Heart right ventricle (tissue), 16 donors: Measurements from ENCODE around the gene MBOAT2. TPM values are rescaled to one million over a fixed set of nuclear protein-coding genes. Genes with fewer than 3 reads are reported as not detected.

ENCODE experiments used
- ATAC-seq, 8 donors: fragments of 200-7000 bp; cut with Tn5 transposase; one replicate each; pipeline ENCODE4 v1.9.1; 2020; ENCODE audit warnings: mild to moderate bottlenecking in 8 of 8, moderate library complexity in 8 of 8, moderate number of reproducible peaks in 1 of 8
- DNase-seq, 2 donors: peaks; one replicate each; pipeline ENCODE4 v3.0.0-alpha.2; 2020
- H3K27ac ChIP-seq, 10 donors: fragments of 200-600 bp; sonication (generic) in 2 of 10; one replicate each; pipeline versions ENCODE4 v1.5.0 to v1.8.0; 2020 to 2022; ENCODE audit warnings: mild to moderate bottlenecking in 3 of 10
- H3K27me3 ChIP-seq, 7 donors: fragments of 200-600 bp; one replicate each; pipeline ENCODE4 v1.8.0; 2021 to 2022; ENCODE audit warnings: mild to moderate bottlenecking in 2 of 7
- H3K36me3 ChIP-seq, 9 donors: fragments of 200-600 bp; sonication (generic) in 1 of 9; one replicate each; pipeline versions ENCODE4 v1.5.0 to v1.8.0; 2020 to 2022; ENCODE audit warnings: mild to moderate bottlenecking in 2 of 9
- H3K4me1 ChIP-seq, 9 donors: fragments of 200-600 bp; sonication (generic) in 1 of 9; one replicate each; pipeline versions ENCODE4 v1.5.0 to v1.8.0; 2020 to 2022; ENCODE audit warnings: mild to moderate bottlenecking in 4 of 9
- H3K4me3 ChIP-seq, 10 donors: fragments of 200-600 bp; sonication (generic) in 2 of 10; one replicate each; pipeline versions ENCODE4 v1.5.0 to v1.8.0; 2020 to 2022; ENCODE audit warnings: mild to moderate bottlenecking in 7 of 10, moderate library complexity in 2 of 10
- H3K9me3 ChIP-seq, 11 donors: fragments of 200-600 bp in 10 of 11; sonication (generic) in 2 of 11; one replicate each; pipeline versions ENCODE4 v1.5.0 to v1.8.0; 2013 to 2022; ENCODE audit warnings: mild to moderate bottlenecking in 2 of 11, control low read depth in 1 of 11, moderate library complexity in 1 of 11
- CTCF ChIP-seq, 9 donors: fragments of 200-600 bp; sonication (generic) in 2 of 9; IDR thresholded peaks; one replicate each; pipeline versions ENCODE4 v1.5.0 to v1.8.0; 2021 to 2022; ENCODE audit warnings: antibody characterized with exemption in 9 of 9, mild to moderate bottlenecking in 5 of 9, moderate library complexity in 1 of 9
- WGBS, 2 donors: extraction: QIAGEN DNeasy Blood & Tissue Kit; methylation state at CpG; one replicate each; pipeline ENCODE4 v1.1.7; 2013; ENCODE audit warnings: inconsistent platforms in 1 of 2; 5-methylcytosine and 5-hydroxymethylcytosine counted together
- intact Hi-C, 10 donors: fragments of 100-400 bp; cut with DNase I; formaldehyde crosslinking; loops; one replicate each; pipeline versions ENCODE4 v1.11.1 to v1.14.2; 2022
- polyA plus RNA-seq, 2 donors: library from polyadenylated mRNA; stranded (reverse); fragments of 200-250 nt; gene quantifications; one replicate each; pipeline ENCODE4 v1.2.3, GENCODE V29; 2013
- total RNA-seq, 10 donors: library from RNA; stranded (reverse); fragmentation: NEBNext Ultra II Directional in 3 of 10; extraction: Animal tissue kit (Norgen Biotek cat#: 25700) in 3 of 10; gene quantifications; one replicate each; pipeline versions ENCODE4 v1.2.1 to v1.2.4, GENCODE V29; 2021 to 2023
- donor health status: Arrhythmogenic right ventricular cardiomyopathy.
- donor health status: ischemic (EF 13 %, LVEDD 7.1; RV severe dilation, severe dysfunction).
- donor health status: healthy with polysubstance abuse.
- donor health status: DM: no; HTN: yes; CAD: no.
- donor health status: DM: no; HTN: no; CAD: no.
- donor health status: ischemic (EF 25% LVEDD 6.9; RV normal size, moderate dysfunction).
- donor health status: ischemic (EF 25% LVEDD 5.7; RV mildly dilated, moderate dysfunction).
- donor health status: healthy.
- donor health status: DM: yes; HTN: yes; CAD: no.
- donor health status: Ischemic cardiomyopathy.
- donor health status: ischemic (EF 35%, LVEDD 5.7; RV mildly dilated, moderate dysfunction).
- donor health status: nonischemic (EF 11% LVEDD 7.7; RV severe dilation, severe dysfunction).
- donor health status: DM: yes; HTN: yes; CAD: no.
- donor health status: PGD.
- donor health status: ischemic (EF 29% LVEDD 5.4; RV normal size, mild dysfunction).
- donor health status: nonischemic (EF 23%, LVEDD 6.1; RV moderate dilation, normal function).

The MBOAT2 gene
- total and polyA plus RNA-seq, 12 donors, result 6.3 to 35.3 (median 18.4) TPM

- Histone ChIP-seq H3K27ac (no peak overlapping the region), H3K4me3 (no peak overlapping the region), H3K27me3 (no peaks in the 10 kb centered on the region), H3K4me1 (peaks cover 0 to 3% (median 0%) of the 10 kb centered on the region in 9 donors), H3K9me3 (no peaks in the 10 kb centered on the region), H3K36me3 (peaks cover 0 to 24% (median 0%) of the 10 kb centered on the region in 9 donors)
- TF ChIP-seq CTCF (IDR thresholded peaks at IDR 0.05), result no peak
- ATAC-seq (peak in 4 of 8 donors; percentile 14 to 49 (median 30)), DNase-seq (no peak)
- 71 to 73% methylated on average over 10 of the region's 10 CpGs for WGBS, 2 donors
- intact Hi-C loops, result no loop called here
Observed at GRCh38 chr2:8863331-8863953, 140.0 kb downstream of the MBOAT2 start.

GRCh38 chr2:8862230-8862629 lies 141.3 kb downstream of the MBOAT2 start:
- WGBS, 2 donors, result 73 to 82% methylated on average over 7 of the region's 7 CpGs
- Histone ChIP-seq H3K27me3 (no peaks in the 10 kb centered on the region), H3K4me3 (no peak overlapping the region), H3K4me1 (peaks cover 0 to 9% (median 0%) of the 10 kb centered on the region in 9 donors), H3K27ac (no peak overlapping the region), H3K9me3 (no peaks in the 10 kb centered on the region), H3K36me3 (peaks cover 0 to 33% (median 0%) of the 10 kb centered on the region in 9 donors)
- DNase-seq (no peak), ATAC-seq (no peak)
- TF ChIP-seq CTCF (IDR thresholded peaks at IDR 0.05), result no peak
- intact Hi-C loops, result no loop called here

GRCh38 chr2:8861797-8862196 lies 141.7 kb downstream of the MBOAT2 start:
- TF ChIP-seq CTCF (IDR thresholded peaks at IDR 0.05), result no peak
- WGBS, 2 donors, result 98 to 100% methylated on average over 1 of the region's 1 CpG
- Histone ChIP-seq H3K4me1 (peaks cover 0 to 13% (median 0%) of the 10 kb centered on the region in 9 donors), H3K27ac (no peak overlapping the region), H3K36me3 (peaks cover 0 to 33% (median 0%) of the 10 kb centered on the region in 9 donors), H3K9me3 (no peaks in the 10 kb centered on the region), H3K4me3 (no peak overlapping the region), H3K27me3 (no peaks in the 10 kb centered on the region)
- intact Hi-C loops, result no loop called here
- ATAC-seq, result no peak
- DNase-seq, result no peak

- peaks cover 0 to 14% (median 0%) of the 10 kb centered on the region in 9 donors for H3K4me1 ChIP-seq
- H3K36me3 ChIP-seq, result peaks cover 0 to 33% (median 0%) of the 10 kb centered on the region in 9 donors
- DNase-seq (no peak), ATAC-seq (no peak)
- no peaks in the 10 kb centered on the region for H3K9me3 ChIP-seq
- 63 to 73% methylated on average over 2 of the region's 2 CpGs for WGBS, 2 donors
- no peaks in the 10 kb centered on the region for H3K27me3 ChIP-seq
- H3K27ac ChIP-seq, result no peak overlapping the region
- no peak for TF ChIP-seq CTCF (IDR thresholded peaks at IDR 0.05)
- intact Hi-C loops, result no loop called here
- H3K4me3 ChIP-seq, result no peak overlapping the region
Observed at GRCh38 chr2:8860239-8860638, 143.2 kb downstream of the MBOAT2 start.
